Spleen (tissue), 7 donors: ENCODE measurements around the gene ELFN2.

Experiments used
- CTCF ChIP-seq, 11 experiments: fragments of 200-600 bp in 7 of 11; fragments of 450-650 bp in 4 of 11; sonication (generic) in 4 of 11; IDR thresholded peaks in 8 of 11; conservative IDR thresholded peaks in 3 of 11; 1 replicate in 7 of 11; 2 replicates in 4 of 11; pipeline versions ENCODE4 v1.4.0 to v1.8.0; 2016 to 2021; ENCODE audit warnings: antibody characterized with exemption in 11 of 11, inconsistent platforms in 4 of 11, mild to moderate bottlenecking in 1 of 11
- POLR2A ChIP-seq, 3 donors: fragments of 450-650 bp; IDR thresholded peaks; one replicate each; pipeline ENCODE4 v1.5.1; 2017; ENCODE audit warnings: antibody characterized with exemption in 3 of 3, mild to moderate bottlenecking in 1 of 3
- donor health status: DM: no; HTN: no; CAD: no; lungs with moderate emphysema.
- donor health status: DM: no; HTN: no; CAD: no.
- donor health status: DM: no; HTN: no; CAD: no.

- TF ChIP-seq CTCF (IDR thresholded peaks at IDR 0.05 in 8 of 11, conservative IDR thresholded peaks at IDR 0.05 in 3 of 11) (no peak), POLR2A (IDR thresholded peaks at IDR 0.05) (no peak)
These were observed 96.2 kb downstream of the ELFN2 start for GRCh38 chr22:37331034-37331428.
